H1 (cell line): ENCODE measurements around the gene SMARCAL1. TPM values are rescaled to one million over a fixed set of nuclear protein-coding genes. Genes with fewer than 3 reads are reported as not detected.

Source experiments
- CTCF ChIA-PET: fragments of 300-600 bp; sonication (Branson Sonifier 250); formaldehyde crosslinking; loops from one replicate; lab custom pipeline; 2021; ENCODE audit not compliant: partially characterized antibody; lab: Charles Lee
- POLR2A ChIA-PET: fragments of 300-600 bp; sonication (Branson Sonifier 250); formaldehyde crosslinking; loops from one replicate; lab custom pipeline; 2021; ENCODE audit warnings: inconsistent platforms; ENCODE audit not compliant: partially characterized antibody; lab: Charles Lee
- DNase-seq, 2 experiments: peaks; one replicate each; pipeline versions ENCODE4 v3.0.0 to v3.0.0-alpha.2; 2010 to 2022; ENCODE audit warnings: low spot score in 2 of 2, low read depth in 1 of 2, mixed read lengths in 1 of 2
- FAIRE-seq: peaks from 2 replicates; lab custom pipeline; 2011; peaks lifted over from hg19 to GRCh38; lab: Jason Lieb, UNC
- H2AFZ ChIP-seq: 2 replicates; pipeline ENCODE4 v1.8.1; 2012; ENCODE audit warnings: low read length, inconsistent platforms
- H2AK5ac ChIP-seq: 2 replicates; pipeline ENCODE4 v1.6.1; 2013; ENCODE audit warnings: low read depth, low read length
- H2BK120ac ChIP-seq: replicated peaks from 2 replicates; pipeline ENCODE3; 2013; ENCODE audit warnings: low read depth, low read length, inconsistent platforms
- H2BK12ac ChIP-seq: 2 replicates; pipeline ENCODE4 v1.6.1; 2013; ENCODE audit warnings: low read depth, low read length
- H2BK15ac ChIP-seq: 2 replicates; pipeline ENCODE4 v1.6.1; 2013; ENCODE audit warnings: low read length
- H2BK20ac ChIP-seq: 2 replicates; pipeline ENCODE4 v1.6.1; 2013; ENCODE audit warnings: low read length
- H2BK5ac ChIP-seq: 2 replicates; pipeline ENCODE4 v1.6.1; 2013; ENCODE audit warnings: low read depth, low read length
- H3K14ac ChIP-seq: 2 replicates; pipeline ENCODE4 v1.6.1; 2013; ENCODE audit warnings: inconsistent platforms; ENCODE audit not compliant: insufficient read length
- H3K18ac ChIP-seq: 2 replicates; pipeline ENCODE4 v1.6.1; 2013; ENCODE audit warnings: low read length; ENCODE audit errors: extremely low read depth
- H3K23ac ChIP-seq: 2 replicates; pipeline ENCODE4 v1.6.1; 2013; ENCODE audit warnings: inconsistent platforms; ENCODE audit not compliant: insufficient read length
- H3K23me2 ChIP-seq: 2 replicates; pipeline ENCODE4 v1.6.1; 2013; ENCODE audit warnings: low read depth, low read length
- H3K27ac ChIP-seq: 2 replicates; pipeline ENCODE4 v1.6.1; 2011; ENCODE audit warnings: low read depth, low read length, inconsistent platforms
- H3K27me3 ChIP-seq, 4 experiments: replicated peaks in 1 of 4; 1 replicate in 1 of 4; 2 replicates in 3 of 4; pipeline versions ENCODE4 v1.6.1 to v1.8.1; 2011 to 2013; ENCODE audit warnings: low read length in 3 of 4, mild to moderate bottlenecking in 3 of 4, inconsistent platforms in 2 of 4, mixed read lengths in 2 of 4, moderate library complexity in 1 of 4; ENCODE audit not compliant: control insufficient read depth in 3 of 4, insufficient read depth in 3 of 4; ENCODE audit errors: extremely low read depth in 1 of 4
- H3K36me3 ChIP-seq, 4 experiments: 2 replicates each; pipeline versions ENCODE4 v1.6.1 to v1.8.1; 2011 to 2013; ENCODE audit warnings: mild to moderate bottlenecking in 4 of 4, low read length in 3 of 4, moderate library complexity in 2 of 4, control low read depth in 1 of 4, inconsistent platforms in 1 of 4; ENCODE audit not compliant: insufficient read depth in 4 of 4, control insufficient read depth in 2 of 4
- H3K4ac ChIP-seq: replicated peaks from 2 replicates; pipeline ENCODE3; 2013; ENCODE audit warnings: low read length, low read depth, mixed read lengths, inconsistent platforms; ENCODE audit not compliant: insufficient read length
- H3K4me1 ChIP-seq, 4 experiments: replicated peaks in 1 of 4; 1 replicate in 1 of 4; 2 replicates in 3 of 4; pipeline versions ENCODE4 v1.6.1 to v1.8.1; 2011 to 2013; ENCODE audit warnings: low read length in 3 of 4, inconsistent platforms in 2 of 4, mixed read lengths in 1 of 4; ENCODE audit not compliant: insufficient read depth in 4 of 4, control insufficient read depth in 3 of 4
- H3K4me2 ChIP-seq, 2 experiments: 2 replicates each; pipeline versions ENCODE4 v1.6.1 to v1.8.1; 2011 to 2013; ENCODE audit warnings: low read depth in 2 of 2, low read length in 2 of 2, control low read depth in 1 of 2, inconsistent platforms in 1 of 2, mild to moderate bottlenecking in 1 of 2; ENCODE audit not compliant: insufficient read depth in 1 of 2
- H3K4me3 ChIP-seq, 4 experiments: fragments of 200-600, 300-600 bp in 1 of 4; sonication (generic), shearing (Covaris generic), sonication (Bioruptor Twin) in 1 of 4; 2 replicates each; pipeline versions ENCODE4 v1.5.1 to v1.8.1; 2011 to 2016; ENCODE audit warnings: low read length in 4 of 4, low read depth in 3 of 4, control low read depth in 2 of 4, inconsistent platforms in 2 of 4, mild to moderate bottlenecking in 2 of 4, mixed read lengths in 1 of 4, moderate library complexity in 1 of 4; ENCODE audit not compliant: insufficient read depth in 2 of 4; ENCODE audit errors: extremely low read depth in 1 of 4
- H3K56ac ChIP-seq: replicated peaks from 2 replicates; pipeline ENCODE3; 2013; ENCODE audit warnings: low read depth, mild to moderate bottlenecking, mixed read lengths, low read length, inconsistent platforms; ENCODE audit not compliant: insufficient read length
- H3K79me1 ChIP-seq: 2 replicates; pipeline ENCODE4 v1.6.1; 2013; ENCODE audit warnings: low read depth, low read length, control low read depth
- H3K79me2 ChIP-seq, 2 experiments: 2 replicates each; pipeline versions ENCODE4 v1.6.1 to v1.8.1; 2012 to 2013; ENCODE audit warnings: low read length in 2 of 2, mild to moderate bottlenecking in 2 of 2, inconsistent platforms in 1 of 2; ENCODE audit not compliant: insufficient read depth in 2 of 2, control insufficient read depth in 1 of 2
- H3K9ac ChIP-seq, 4 experiments: replicated peaks in 1 of 4; 1 replicate in 1 of 4; 2 replicates in 3 of 4; pipeline versions ENCODE4 v1.6.1 to v1.8.1; 2011 to 2013; ENCODE audit warnings: low read depth in 3 of 4, low read length in 3 of 4, control low read depth in 2 of 4, mild to moderate bottlenecking in 2 of 4, moderate library complexity in 2 of 4, inconsistent platforms in 1 of 4; ENCODE audit errors: extremely low read depth in 1 of 4
- H3K9me3 ChIP-seq, 2 experiments: 2 replicates each; pipeline versions ENCODE4 v1.6.1 to v1.8.1; 2012 to 2013; ENCODE audit warnings: mild to moderate bottlenecking in 2 of 2, moderate library complexity in 2 of 2, control low read depth in 1 of 2, inconsistent platforms in 1 of 2, low read depth in 1 of 2, low read length in 1 of 2, mixed read lengths in 1 of 2; ENCODE audit not compliant: insufficient read depth in 2 of 2
- H4K20me1 ChIP-seq, 2 experiments: replicated peaks in 1 of 2; 2 replicates each; pipeline versions ENCODE3 to v1.8.1; 2011 to 2013; ENCODE audit warnings: inconsistent platforms in 2 of 2, low read length in 2 of 2, mild to moderate bottlenecking in 1 of 2; ENCODE audit not compliant: insufficient read depth in 2 of 2, control insufficient read depth in 1 of 2
- H4K5ac ChIP-seq: 2 replicates; pipeline ENCODE4 v1.6.1; 2013; ENCODE audit warnings: low read length, low read depth, mixed read lengths, inconsistent platforms; ENCODE audit not compliant: insufficient read length
- H4K8ac ChIP-seq: 2 replicates; pipeline ENCODE4 v1.8.0; 2013; ENCODE audit warnings: mild to moderate bottlenecking, moderate library complexity, low read length, inconsistent platforms; ENCODE audit not compliant: insufficient read depth; ENCODE audit errors: extremely low read depth
- H4K91ac ChIP-seq: replicated peaks from 2 replicates; pipeline ENCODE3; 2013; ENCODE audit warnings: low read length, mixed read lengths, inconsistent platforms; ENCODE audit not compliant: insufficient read length
- ASH2L ChIP-seq: fragments of 200-600, 300-600 bp; sonication (generic); IDR thresholded peaks from one replicate; pipeline ENCODE4 v1.7.1; 2017; ENCODE audit warnings: low read length
- CBX8 ChIP-seq: fragments of 300-800, 300-1000 bp; sonication (generic); IDR thresholded peaks from 2 replicates; pipeline ENCODE4 v1.7.1; 2016; ENCODE audit warnings: low read depth, low read length, borderline replicate concordance
- CEBPB ChIP-seq: IDR thresholded peaks from 2 replicates; pipeline ENCODE4 v1.6.1; 2012; ENCODE audit warnings: low read depth, low read length
- CREB1 ChIP-seq: IDR thresholded peaks from 2 replicates; pipeline ENCODE4 v1.6.1; 2012; ENCODE audit warnings: inconsistent platforms
- FOSL1 ChIP-seq: IDR thresholded peaks from 2 replicates; pipeline ENCODE4 v1.6.1; 2011; ENCODE audit warnings: mild to moderate bottlenecking, low read depth, low read length, moderate library complexity; ENCODE audit not compliant: insufficient read depth
- GABPA ChIP-seq: IDR thresholded peaks from 2 replicates; pipeline ENCODE4 v1.6.1; 2011; ENCODE audit warnings: mild to moderate bottlenecking, low read length, moderate library complexity, borderline replicate concordance; ENCODE audit not compliant: insufficient read depth
- KDM5A ChIP-seq: fragments of 200-600 bp; IDR thresholded peaks from 2 replicates; pipeline ENCODE4 v1.7.1; 2012; ENCODE audit warnings: mild to moderate bottlenecking, low read length, inconsistent platforms, mixed read lengths
- POLR2AphosphoS5 ChIP-seq: IDR thresholded peaks from 2 replicates; pipeline ENCODE4 v1.6.1; 2011; ENCODE audit warnings: low read depth, low read length
- RAD21 ChIP-seq, 2 experiments: IDR thresholded peaks in 1 of 2; conservative IDR thresholded peaks in 1 of 2; 2 replicates each; pipeline ENCODE4 v1.6.1; 2011; ENCODE audit warnings: low read depth in 2 of 2, low read length in 2 of 2, improper control_type of control experiment in 1 of 2, inconsistent platforms in 1 of 2, mild to moderate bottlenecking in 1 of 2, moderate library complexity in 1 of 2
- RNF2 ChIP-seq: fragments of 200-900, 300-1000 bp; sonication (generic); IDR thresholded peaks from 2 replicates; pipeline ENCODE4 v1.7.1; 2016; ENCODE audit warnings: borderline replicate concordance, low read depth, mild to moderate bottlenecking, antibody characterized with exemption, low read length; ENCODE audit not compliant: poor library complexity, severe bottlenecking; ENCODE audit errors: missing control alignments
- SIN3A ChIP-seq, 2 experiments: IDR thresholded peaks in 1 of 2; conservative IDR thresholded peaks in 1 of 2; 2 replicates each; pipeline ENCODE4 v1.6.1; 2011 to 2012; ENCODE audit warnings: low read length in 2 of 2, improper control_type of control experiment in 1 of 2, low read depth in 1 of 2, mild to moderate bottlenecking in 1 of 2
- SP1 ChIP-seq: IDR thresholded peaks from 2 replicates; pipeline ENCODE4 v1.6.1; 2011; ENCODE audit warnings: low read depth, low read length
- SP4 ChIP-seq: IDR thresholded peaks from 2 replicates; pipeline ENCODE4 v1.6.1; 2012; ENCODE audit warnings: low read length, inconsistent platforms
- TEAD4 ChIP-seq: IDR thresholded peaks from 2 replicates; pipeline ENCODE4 v1.6.1; 2012; ENCODE audit warnings: low read depth, low read length, inconsistent platforms, mixed read lengths
- WGBS, 2 experiments: shearing (Covaris generic) in 1 of 2; methylation state at CpG; one replicate each; pipeline versions ENCODE4 v1.1.6 to v1.1.7; 2013 to 2015; ENCODE audit warnings: low lambda C conversion rate in 2 of 2, mixed read lengths in 2 of 2, inconsistent platforms in 1 of 2, low coverage in 1 of 2, missing lambda C conversion rate in 1 of 2; ENCODE audit not compliant: insufficient replicate concordance in 2 of 2, insufficient coverage in 1 of 2, insufficient read length in 1 of 2; ENCODE audit errors: extremely low coverage in 1 of 2, missing lambda C conversion rate in 1 of 2; 5-methylcytosine and 5-hydroxymethylcytosine counted together
- polyA plus RNA-seq, 7 experiments: library from polyadenylated mRNA; depleted of rRNA in 3 of 7; stranded (reverse) in 5 of 7; unstranded in 2 of 7; fragments of >200 nt in 5 of 7; fragments of 200-250 nt in 2 of 7; gene quantifications; 1 replicate in 5 of 7; 2 replicates in 1 of 7; 4 replicates in 1 of 7; pipeline versions ENCODE4 v1.2.1 to v1.2.3, GENCODE V29; 2011 to 2013; ENCODE audit warnings: missing spikeins in 2 of 7, mixed read lengths in 2 of 7
- total RNA-seq: library from RNA; stranded (reverse); fragmentation: NEBNext Ultra II Directional; extraction: Animal tissue kit (Norgen Biotek cat#: 25700); gene quantifications from 2 replicates; pipeline ENCODE4 v1.2.1, GENCODE V29; 2021

SMARCAL1 gene
- total and polyA plus RNA-seq, 2 of the 8 experiments (the other 6 are each of a cell fraction or from before 2014, with no cell fraction given) = 17.6 to 17.9 TPM

GRCh38 chr2:216450784-216451183 lies 38.5 kb downstream of the SMARCAL1 start:
- H3K79me2 ChIP-seq = no peaks in the 10 kb centered on the region
- no peaks in the 10 kb centered on the region for H3K4me1 ChIP-seq
- no peak overlapping the region for H2BK12ac ChIP-seq
- no peak overlapping the region for H3K9ac ChIP-seq
- no peak overlapping the region for H4K91ac ChIP-seq
- H2BK120ac ChIP-seq = no peak overlapping the region
- no peak overlapping the region for H2BK20ac ChIP-seq
- no peaks in the 10 kb centered on the region for H3K79me1 ChIP-seq
- H2AK5ac ChIP-seq = no peak overlapping the region
- H3K18ac ChIP-seq = no peak overlapping the region
- H4K8ac ChIP-seq = no peak overlapping the region
- H3K9me3 ChIP-seq = peaks cover 19 to 21% of the 10 kb centered on the region in 2 experiments
- no peak overlapping the region for H3K14ac ChIP-seq
- no peak for DNase-seq
- H3K56ac ChIP-seq = no peak overlapping the region
- CTCF ChIA-PET = interaction anchor here (0.6 to 1.1 kb wide), 2 partner anchors 31 to 1673 kb away, joined by 3 read pairs; no protein-coding TSS in a partner anchor
- no peak overlapping the region for H2BK5ac ChIP-seq
- H2BK15ac ChIP-seq = no peak overlapping the region
- H4K20me1 ChIP-seq = no peaks in the 10 kb centered on the region
- no peaks in the 10 kb centered on the region for H3K27me3 ChIP-seq
- POLR2A ChIA-PET = interaction anchor here (1.1 kb wide), 1 partner anchor 48 kb away, joined by 3 read pairs; the partner anchor contains the start of gene RPL37A
- H3K36me3 ChIP-seq = peaks cover 3 to 66% (median 28%) of the 10 kb centered on the region in 4 experiments; a peak in 6 of 8 replicates
- 95% methylated on average over 7 of the region's 7 CpGs; no CpG with 5 or more reads in 1 of the 2 experiments for WGBS, 2 experiments
- H4K5ac ChIP-seq = no peak overlapping the region
- no peak overlapping the region for H3K4me2 ChIP-seq
- FAIRE-seq = no peak
- no peak overlapping the region for H3K23ac ChIP-seq
- H3K23me2 ChIP-seq = no peaks in the 10 kb centered on the region
- no peak overlapping the region for H3K27ac ChIP-seq
- no peak overlapping the region for H3K4me3 ChIP-seq
- H2AFZ ChIP-seq = no peak overlapping the region
- no peak overlapping the region for H3K4ac ChIP-seq
- TF ChIP-seq ASH2L = no peak
- no peak for TF ChIP-seq KDM5A
- no peak for TF ChIP-seq SIN3A (conservative IDR thresholded peaks at IDR 0.05 in 1 of 2, IDR thresholded peaks at IDR 0.05 in 1 of 2; ENCODE audit: low read depth in 1 of 2, low read length in 2 of 2)
- TF ChIP-seq RNF2 = no peak
- no peak for TF ChIP-seq CBX8
- TF ChIP-seq CREB1 = no peak
- no peak for TF ChIP-seq SP1
- TF ChIP-seq SP4 = no peak
- no peak for TF ChIP-seq TEAD4
- no peak for TF ChIP-seq CEBPB
- no peak for TF ChIP-seq FOSL1
- TF ChIP-seq GABPA = no peak
- no peak for TF ChIP-seq POLR2AphosphoS5
- no peak for TF ChIP-seq RAD21 (IDR thresholded peaks at IDR 0.05 in 1 of 2, conservative IDR thresholded peaks at IDR 0.05 in 1 of 2; ENCODE audit: low read depth in 2 of 2, low read length in 2 of 2)
